Bronchial epithelial cell (primary cell): ENCODE measurements around the gene HOXD1. TPM values are rescaled to one million over a fixed set of nuclear protein-coding genes. Genes with fewer than 3 reads are reported as not detected.

Experiments
- DNase-seq: peaks from one replicate; pipeline ENCODE4 v3.0.0-alpha.2; 2010; ENCODE audit warnings: low read depth
- FAIRE-seq: peaks from 2 replicates; lab custom pipeline; 2011; peaks lifted over from hg19 to GRCh38; lab: Jason Lieb, UNC
- H3K27me3 ChIP-seq: 2 replicates; pipeline ENCODE4 v1.5.1; 2011; ENCODE audit warnings: low read length; ENCODE audit not compliant: control insufficient read depth, insufficient read depth
- H3K36me3 ChIP-seq: 2 replicates; pipeline ENCODE4 v1.5.1; 2011; ENCODE audit warnings: low read length; ENCODE audit not compliant: control insufficient read depth, insufficient read depth
- H3K4me3 ChIP-seq: 2 replicates; pipeline ENCODE4 v1.5.1; 2011; ENCODE audit warnings: mild to moderate bottlenecking, low read depth, low read length, control low read depth
- CTCF ChIP-seq: IDR thresholded peaks from 2 replicates; pipeline ENCODE4 v1.5.1; 2011; ENCODE audit warnings: mild to moderate bottlenecking, moderate library complexity, low read length, control low read depth, inconsistent platforms; ENCODE audit not compliant: insufficient read depth, severe bottlenecking
- total RNA-seq: library from RNA; depleted of rRNA; stranded (reverse); fragments of >200 nt; gene quantifications from 2 replicates; pipeline ENCODE4 v1.2.1, GENCODE V29; 2014

The HOXD1 gene
- total RNA-seq, 1 donor from 2014 or later = not detected

GRCh38 chr2:176145085-176145969, 43.1 kb upstream of the HOXD1 start:
- TF ChIP-seq CTCF = no peak
- DNase-seq = no peak
- Histone ChIP-seq H3K4me3 (no peak overlapping the region), H3K36me3 (no peaks in the 10 kb centered on the region), H3K27me3 (peaks cover 64% of the 10 kb centered on the region)
- FAIRE-seq = no peak

DNA sequence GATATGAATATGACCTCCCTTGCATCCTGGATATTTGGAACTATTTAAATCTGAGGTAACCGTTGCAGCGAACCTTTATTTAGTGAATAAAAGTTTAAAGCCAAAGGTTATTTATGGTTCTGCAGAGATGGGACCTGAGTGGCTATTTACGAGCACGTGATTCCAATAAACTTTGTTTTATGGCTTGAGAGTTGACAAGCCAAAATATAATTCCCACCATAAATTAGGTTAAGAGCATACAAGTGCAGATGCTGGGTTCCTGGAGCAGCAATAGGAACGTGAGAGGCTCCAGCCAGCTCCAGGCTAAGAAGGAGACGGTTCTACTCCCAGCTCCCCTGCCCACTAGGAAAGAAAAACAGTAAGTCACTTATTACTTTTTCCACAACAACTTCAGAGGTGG, 42.4 kb upstream of the HOXD1 start:
- DNase-seq (no peak), FAIRE-seq (no peak)
- H3K27me3 ChIP-seq = peaks cover 67% of the 10 kb centered on the region
- H3K4me3 ChIP-seq = no peak overlapping the region
- no peak for TF ChIP-seq CTCF
- H3K36me3 ChIP-seq = no peaks in the 10 kb centered on the region

DNA sequence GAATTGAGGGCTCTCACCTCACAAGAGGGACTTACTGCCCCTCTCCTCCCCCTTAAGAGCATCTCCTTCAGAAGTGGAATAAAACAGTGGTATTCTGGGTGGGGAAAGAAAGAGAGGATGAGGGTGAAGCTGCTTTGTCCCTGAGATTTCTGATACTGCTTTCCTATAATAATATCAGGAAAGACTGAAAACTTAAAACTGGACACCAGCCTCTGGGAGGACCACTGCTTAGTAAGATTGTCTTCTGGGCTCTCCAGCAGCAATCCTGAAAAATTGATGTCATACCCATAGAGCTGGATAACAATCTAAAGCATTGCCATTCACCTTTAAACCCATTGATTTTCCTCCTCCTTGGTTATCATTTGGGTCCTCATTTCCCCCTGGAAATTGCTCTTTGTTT, 41.8 kb upstream of the HOXD1 start:
- no peak for TF ChIP-seq CTCF
- H3K36me3 ChIP-seq = no peaks in the 10 kb centered on the region
- peaks cover 71% of the 10 kb centered on the region for H3K27me3 ChIP-seq
- no peak for DNase-seq
- no peak for FAIRE-seq
- H3K4me3 ChIP-seq = no peak overlapping the region

- no peak for FAIRE-seq
- Histone ChIP-seq H3K27me3 (peaks cover 73% of the 10 kb centered on the region), H3K4me3 (no peak overlapping the region), H3K36me3 (no peaks in the 10 kb centered on the region)
- no peak for TF ChIP-seq CTCF
- DNase-seq = no peak
These were observed 41.2 kb upstream of the HOXD1 start for GRCh38 chr2:176147210-176147799.

DNA sequence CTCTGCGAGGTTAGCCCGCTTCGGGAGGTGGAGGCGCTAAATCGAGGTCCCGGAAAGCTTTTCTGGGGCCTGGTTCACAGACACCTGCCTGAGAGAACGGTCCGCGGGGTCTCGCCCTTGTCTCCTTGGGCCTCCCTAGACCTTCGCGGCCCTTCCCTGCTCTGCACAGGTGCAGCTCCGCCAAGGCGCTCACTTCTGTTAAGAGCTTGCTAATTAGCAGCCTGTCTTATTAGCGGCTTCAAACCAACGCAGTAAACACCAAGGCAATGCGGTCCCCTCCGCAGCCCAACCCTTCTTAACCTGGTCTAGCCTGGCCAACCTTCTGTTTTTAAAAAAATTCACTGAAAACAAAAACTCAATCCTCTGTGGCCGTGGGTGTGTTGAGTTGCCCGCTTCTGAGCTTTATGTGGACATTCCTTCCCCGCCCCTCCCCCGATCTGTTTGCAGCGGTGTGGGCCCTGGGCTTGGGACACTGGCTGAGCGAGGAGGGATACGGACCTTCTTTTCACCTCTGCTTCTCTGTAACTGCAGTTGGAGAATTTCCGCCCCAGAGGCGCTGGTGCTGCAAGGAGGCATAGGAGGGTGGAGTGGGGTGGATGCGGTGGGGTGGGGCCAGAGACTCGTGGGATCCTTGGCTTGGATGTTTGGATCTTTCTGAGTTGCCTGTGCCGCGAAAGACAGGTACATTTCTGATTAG, 40.5 kb upstream of the HOXD1 start:
- DNase-seq = no peak
- Histone ChIP-seq H3K4me3 (no peak overlapping the region), H3K27me3 (peaks cover 76% of the 10 kb centered on the region), H3K36me3 (no peaks in the 10 kb centered on the region)
- FAIRE-seq = no peak
- TF ChIP-seq CTCF = no peak
